IMR-90 (cell line): Measurements from ENCODE around the gene C8A.

Experiments used
- BHLHE40 ChIP-seq: fragments of 150-350 bp; IDR thresholded peaks from 2 replicates; pipeline ENCODE4 v1.6.1; 2016; ENCODE audit warnings: mild to moderate bottlenecking, low read depth, low read length
- MAFK ChIP-seq: IDR thresholded peaks from 2 replicates; pipeline ENCODE4 v1.6.1; 2012; ENCODE audit warnings: low read depth, low read length, improper control_type of control experiment
- NFE2L2 ChIP-seq: fragments of 150-350 bp; IDR thresholded peaks from 2 replicates; pipeline ENCODE4 v1.6.1; 2016; ENCODE audit warnings: low read depth, mild to moderate bottlenecking, low read length
- POLR2A ChIP-seq: IDR thresholded peaks from 2 replicates; pipeline ENCODE4 v1.6.1; 2012; ENCODE audit warnings: mild to moderate bottlenecking, low read depth, low read length
- RFX5 ChIP-seq: IDR thresholded peaks from 2 replicates; pipeline ENCODE4 v1.8.0; 2012; ENCODE audit warnings: low read depth, mild to moderate bottlenecking, low read length, moderate library complexity
- SMC3 ChIP-seq: fragments of 150-350 bp; IDR thresholded peaks from 2 replicates; pipeline ENCODE4 v1.6.1; 2016; ENCODE audit warnings: low read depth, mild to moderate bottlenecking, antibody characterized with exemption, low read length, moderate library complexity
- TF ChIP-seq, protein P1 (sequence below): conservative IDR thresholded peaks from 2 replicates; pipeline ENCODE4 v1.5.1; 2012; ENCODE audit warnings: mild to moderate bottlenecking, low read depth, low read length, improper control_type of control experiment
- TF ChIP-seq, protein P2 (sequence below): fragments of 150-350 bp; IDR thresholded peaks from 2 replicates; pipeline ENCODE4 v1.6.1; 2017; ENCODE audit warnings: mild to moderate bottlenecking, antibody characterized with exemption, low read length, low read depth
- TF ChIP-seq, protein P3 (sequence below): fragments of 150-350 bp; IDR thresholded peaks from 2 replicates; pipeline ENCODE4 v1.6.1; 2016; ENCODE audit warnings: low read depth, mild to moderate bottlenecking, low read length, moderate library complexity, borderline replicate concordance

DNA sequence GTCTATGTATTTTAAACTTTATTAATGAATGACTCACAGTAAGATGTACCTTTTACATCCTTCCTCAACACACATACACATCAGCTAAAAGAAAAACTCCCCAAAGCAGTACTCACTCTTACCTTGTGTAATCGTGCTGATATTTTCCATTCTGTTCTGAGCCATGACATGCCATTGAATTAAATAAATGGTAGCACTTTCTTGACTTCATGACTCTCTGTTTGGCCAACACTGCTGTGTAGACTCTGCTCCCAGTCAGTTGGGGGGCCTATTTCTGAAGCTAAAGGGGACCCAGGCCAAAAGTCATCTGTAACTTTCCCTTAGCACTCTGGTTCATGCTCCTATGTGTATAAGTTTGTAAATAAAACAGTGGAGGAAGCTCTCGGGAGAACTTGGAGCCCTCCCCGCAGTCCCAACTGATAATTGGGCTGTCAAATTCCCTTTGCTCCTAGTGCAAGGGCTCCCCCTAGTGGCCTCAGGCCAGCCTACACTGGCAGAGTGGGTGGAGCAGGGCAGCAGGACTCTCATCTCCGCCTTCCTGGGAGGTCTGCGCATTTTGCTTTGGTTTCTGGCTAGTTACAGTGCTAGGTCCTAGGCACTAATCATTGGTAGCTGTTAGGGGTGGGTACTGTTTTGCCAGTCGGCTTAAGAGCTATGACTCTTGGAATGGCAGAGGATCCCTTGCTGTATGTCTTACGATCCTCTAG is 33.7 kb upstream of the C8A start:
- TF ChIP-seq BHLHE40 (no peak), POLR2A (no peak), MAFK (no peak), RFX5 (no peak), SMC3 (peak; percentile 70), NFE2L2 (no peak)
- TF ChIP-seq, protein P1, sequence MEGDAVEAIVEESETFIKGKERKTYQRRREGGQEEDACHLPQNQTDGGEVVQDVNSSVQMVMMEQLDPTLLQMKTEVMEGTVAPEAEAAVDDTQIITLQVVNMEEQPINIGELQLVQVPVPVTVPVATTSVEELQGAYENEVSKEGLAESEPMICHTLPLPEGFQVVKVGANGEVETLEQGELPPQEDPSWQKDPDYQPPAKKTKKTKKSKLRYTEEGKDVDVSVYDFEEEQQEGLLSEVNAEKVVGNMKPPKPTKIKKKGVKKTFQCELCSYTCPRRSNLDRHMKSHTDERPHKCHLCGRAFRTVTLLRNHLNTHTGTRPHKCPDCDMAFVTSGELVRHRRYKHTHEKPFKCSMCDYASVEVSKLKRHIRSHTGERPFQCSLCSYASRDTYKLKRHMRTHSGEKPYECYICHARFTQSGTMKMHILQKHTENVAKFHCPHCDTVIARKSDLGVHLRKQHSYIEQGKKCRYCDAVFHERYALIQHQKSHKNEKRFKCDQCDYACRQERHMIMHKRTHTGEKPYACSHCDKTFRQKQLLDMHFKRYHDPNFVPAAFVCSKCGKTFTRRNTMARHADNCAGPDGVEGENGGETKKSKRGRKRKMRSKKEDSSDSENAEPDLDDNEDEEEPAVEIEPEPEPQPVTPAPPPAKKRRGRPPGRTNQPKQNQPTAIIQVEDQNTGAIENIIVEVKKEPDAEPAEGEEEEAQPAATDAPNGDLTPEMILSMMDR: peak; percentile 95
- TF ChIP-seq, protein P2, sequence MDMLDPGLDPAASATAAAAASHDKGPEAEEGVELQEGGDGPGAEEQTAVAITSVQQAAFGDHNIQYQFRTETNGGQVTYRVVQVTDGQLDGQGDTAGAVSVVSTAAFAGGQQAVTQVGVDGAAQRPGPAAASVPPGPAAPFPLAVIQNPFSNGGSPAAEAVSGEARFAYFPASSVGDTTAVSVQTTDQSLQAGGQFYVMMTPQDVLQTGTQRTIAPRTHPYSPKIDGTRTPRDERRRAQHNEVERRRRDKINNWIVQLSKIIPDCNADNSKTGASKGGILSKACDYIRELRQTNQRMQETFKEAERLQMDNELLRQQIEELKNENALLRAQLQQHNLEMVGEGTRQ: no peak
- TF ChIP-seq, protein P3, sequence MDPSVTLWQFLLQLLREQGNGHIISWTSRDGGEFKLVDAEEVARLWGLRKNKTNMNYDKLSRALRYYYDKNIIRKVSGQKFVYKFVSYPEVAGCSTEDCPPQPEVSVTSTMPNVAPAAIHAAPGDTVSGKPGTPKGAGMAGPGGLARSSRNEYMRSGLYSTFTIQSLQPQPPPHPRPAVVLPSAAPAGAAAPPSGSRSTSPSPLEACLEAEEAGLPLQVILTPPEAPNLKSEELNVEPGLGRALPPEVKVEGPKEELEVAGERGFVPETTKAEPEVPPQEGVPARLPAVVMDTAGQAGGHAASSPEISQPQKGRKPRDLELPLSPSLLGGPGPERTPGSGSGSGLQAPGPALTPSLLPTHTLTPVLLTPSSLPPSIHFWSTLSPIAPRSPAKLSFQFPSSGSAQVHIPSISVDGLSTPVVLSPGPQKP: no peak
